Measurements from ENCODE around the gene FAM151A.

Gene FAM151A

DNA sequence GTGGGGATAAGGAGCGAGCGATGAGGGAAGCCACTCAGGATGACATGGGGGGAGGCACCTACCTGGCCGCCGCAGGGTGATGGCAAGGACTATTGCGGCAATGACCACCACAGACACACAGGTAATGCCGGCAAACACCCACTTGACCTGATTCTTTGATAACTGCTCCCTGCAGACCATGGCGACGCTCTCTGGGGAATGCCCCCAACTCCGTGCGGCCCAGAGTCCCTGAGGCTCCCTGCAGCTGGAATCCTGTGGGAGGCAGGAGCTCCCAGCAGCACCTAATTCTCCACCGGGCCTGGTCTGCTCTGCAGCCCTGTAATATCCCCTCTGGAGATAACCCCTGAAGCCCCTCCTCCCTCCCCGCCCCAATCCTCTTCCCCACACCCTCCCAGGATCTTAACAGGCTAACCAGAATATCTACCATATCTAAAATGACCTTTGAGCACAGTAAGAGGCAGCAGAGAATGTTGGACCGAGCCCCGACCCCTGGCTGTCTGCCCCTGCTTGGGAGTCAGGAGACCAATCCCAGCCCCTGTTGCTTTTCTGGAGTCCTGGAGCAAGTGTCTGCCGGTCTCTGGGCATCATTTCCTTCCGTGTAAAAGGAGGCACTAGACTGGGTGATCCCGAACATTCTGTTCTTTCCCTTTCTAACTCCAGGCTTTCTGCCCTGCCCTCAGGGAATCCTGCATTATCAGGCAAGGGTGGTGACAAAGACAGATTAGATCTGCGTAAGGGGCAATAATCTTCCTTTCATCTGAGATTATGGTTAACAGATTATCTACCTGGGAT is at the start of gene FAM151A:
Gene FAM151A, minus strand, starts transcription at position 310 of the 792 bp plus-strand sequence. Its CDS starts 130 bp downstream, at position 180.
- no peak for DNase-seq

DNA sequence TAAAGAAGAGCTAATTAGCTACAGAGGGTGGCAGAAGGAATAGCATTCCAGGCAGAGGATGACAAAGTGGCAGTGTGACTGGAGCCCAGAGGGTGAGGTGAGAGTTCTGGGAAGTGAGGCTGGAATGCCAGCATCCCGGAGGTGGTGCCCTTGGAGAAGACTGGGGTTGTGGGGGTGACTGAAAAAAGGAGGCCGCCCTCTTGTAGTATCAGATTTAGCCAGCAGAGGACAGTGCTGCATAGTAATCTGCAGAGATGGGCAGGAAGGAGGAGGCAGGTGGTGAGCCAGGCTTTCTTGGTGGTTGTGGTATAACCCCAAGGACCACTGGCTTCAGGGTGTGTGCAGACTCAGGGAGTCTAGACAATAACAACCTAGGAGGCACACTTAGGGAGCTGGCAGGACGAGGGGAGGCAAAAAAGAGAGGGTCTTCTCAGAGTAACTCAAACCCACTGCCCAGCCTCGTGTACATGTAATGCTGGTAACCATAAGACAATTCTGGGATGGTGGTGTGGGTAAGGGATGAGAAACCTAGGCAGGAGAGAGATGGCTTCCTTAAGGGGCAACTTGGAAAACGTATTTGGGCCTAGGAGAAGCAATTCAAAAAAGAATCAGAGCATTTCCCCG is 48.8 kb upstream of the FAM151A start:
- DNase-seq = no peak

DNA sequence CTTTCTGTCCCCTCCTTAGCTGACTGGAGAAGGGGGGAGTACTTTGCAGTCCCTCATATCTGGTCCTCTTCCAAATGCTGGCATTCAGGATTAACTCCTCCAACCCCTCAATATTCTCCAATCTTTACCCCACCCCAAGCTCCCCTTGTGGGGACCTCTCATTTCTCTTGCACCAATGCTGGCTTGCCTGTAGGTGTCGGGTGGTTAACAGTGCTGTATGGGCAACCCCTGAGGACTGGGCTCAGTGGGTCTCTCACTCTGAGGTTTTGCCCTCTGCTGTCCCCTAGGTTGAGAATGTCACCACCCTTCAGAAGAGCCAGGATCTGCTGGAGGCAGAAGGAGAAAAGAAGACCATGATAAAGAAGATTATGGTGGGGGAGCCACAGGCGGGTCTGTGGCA is 45.2 kb upstream of the FAM151A start:
- DNase-seq = no peak

DNA sequence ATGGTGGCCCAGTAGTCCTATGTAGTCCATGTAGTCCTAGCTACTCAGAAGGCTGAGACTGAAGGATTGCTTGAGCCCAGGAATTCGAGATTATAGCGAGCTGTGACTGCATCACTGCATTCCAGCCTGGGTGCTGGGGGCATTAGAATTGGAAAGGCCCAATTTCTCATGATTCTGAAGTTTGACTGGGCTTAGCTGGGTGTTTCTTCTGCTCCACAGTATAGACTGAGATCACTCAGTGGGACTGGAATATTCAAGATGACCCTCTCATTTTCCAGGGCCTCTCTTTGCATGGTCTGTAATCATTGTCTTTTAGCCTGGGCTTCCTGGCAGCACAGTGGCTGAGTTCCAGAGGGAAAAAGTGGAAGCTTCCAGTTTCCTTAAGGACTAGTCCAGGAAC is 44.5 kb upstream of the FAM151A start:
- DNase-seq = no peak

DNA sequence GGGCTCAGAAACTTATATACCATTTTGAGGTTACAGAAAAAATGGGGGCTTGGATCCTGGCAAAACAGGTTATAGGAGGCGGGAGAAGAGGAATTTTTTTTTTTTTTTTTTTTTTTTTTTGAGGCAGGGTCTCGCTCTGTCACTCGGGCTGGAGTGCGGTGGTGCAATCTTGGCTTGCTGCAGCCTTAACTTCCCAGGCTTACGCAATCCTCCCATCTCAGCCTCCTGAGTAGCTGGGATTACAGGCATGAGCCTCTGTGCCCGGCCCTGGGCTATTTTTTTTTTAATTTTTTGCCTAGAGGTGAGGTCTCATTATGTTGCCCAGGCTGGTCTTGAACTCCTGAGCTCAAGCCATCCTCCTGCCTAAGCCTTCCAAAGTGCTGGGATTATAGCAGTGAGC is 43.0 kb upstream of the FAM151A start:
- no peak for DNase-seq

DNA sequence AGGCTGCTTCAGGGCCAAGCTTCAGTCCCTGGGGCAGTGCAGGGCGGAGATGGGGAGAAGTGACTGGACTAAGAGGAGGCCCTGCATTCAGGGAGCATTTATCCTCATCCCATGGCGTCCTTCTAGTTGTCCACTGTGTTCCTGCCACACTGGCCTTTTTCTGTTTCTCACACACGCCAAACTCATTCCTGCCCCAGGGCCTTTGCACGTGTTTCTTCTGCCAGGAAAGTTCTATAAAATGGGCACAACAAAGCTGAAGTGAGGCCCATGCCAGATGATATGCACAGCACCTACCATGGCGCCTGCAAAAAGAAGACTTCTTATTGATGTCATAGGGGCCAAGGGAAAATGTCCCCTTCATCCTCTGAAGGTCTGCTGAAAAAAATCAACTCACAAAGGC is 42.5 kb upstream of the FAM151A start:
- no peak for DNase-seq

DNA sequence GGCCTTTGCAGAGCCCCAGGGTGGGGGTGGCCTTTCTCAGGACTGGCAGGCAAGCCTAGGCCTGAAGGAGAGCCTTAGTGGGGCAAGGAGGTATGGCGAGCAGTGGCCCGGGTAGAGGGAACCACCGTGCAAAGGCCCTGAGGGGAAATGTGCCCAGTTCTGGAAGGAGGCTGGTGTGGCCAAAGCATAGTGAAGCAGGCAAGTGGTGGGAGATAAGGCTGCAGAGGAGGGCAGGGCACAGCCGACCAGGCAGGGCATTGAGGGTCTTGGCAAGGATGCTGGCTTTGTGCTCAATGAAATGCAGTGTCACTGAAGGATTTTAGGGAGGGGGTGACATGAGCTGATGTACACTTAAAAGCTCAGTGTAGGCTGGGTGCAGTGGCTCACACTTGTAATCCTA is 41.0 kb upstream of the FAM151A start:
- DNase-seq = no peak

DNA sequence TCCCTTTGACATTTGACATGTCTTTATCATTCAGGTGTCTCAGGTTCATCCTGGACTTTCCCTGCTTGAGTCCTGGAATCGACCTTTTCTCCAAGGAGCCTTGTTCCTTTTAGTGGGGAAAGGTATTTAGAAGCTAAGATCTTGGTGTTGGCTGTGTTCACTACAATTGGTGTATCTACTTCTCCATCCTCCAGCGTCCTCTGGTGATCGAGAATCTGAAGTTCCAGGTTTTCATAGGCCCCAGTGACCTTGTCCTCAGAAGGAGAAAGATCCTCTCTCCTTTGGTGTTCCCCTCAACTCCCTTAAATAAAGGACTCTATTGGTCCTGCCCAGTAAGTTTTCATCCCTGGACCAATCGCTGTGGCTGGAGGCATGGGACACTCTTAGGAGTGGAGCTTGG is 40.4 kb upstream of the FAM151A start:
- no peak for DNase-seq

DNA sequence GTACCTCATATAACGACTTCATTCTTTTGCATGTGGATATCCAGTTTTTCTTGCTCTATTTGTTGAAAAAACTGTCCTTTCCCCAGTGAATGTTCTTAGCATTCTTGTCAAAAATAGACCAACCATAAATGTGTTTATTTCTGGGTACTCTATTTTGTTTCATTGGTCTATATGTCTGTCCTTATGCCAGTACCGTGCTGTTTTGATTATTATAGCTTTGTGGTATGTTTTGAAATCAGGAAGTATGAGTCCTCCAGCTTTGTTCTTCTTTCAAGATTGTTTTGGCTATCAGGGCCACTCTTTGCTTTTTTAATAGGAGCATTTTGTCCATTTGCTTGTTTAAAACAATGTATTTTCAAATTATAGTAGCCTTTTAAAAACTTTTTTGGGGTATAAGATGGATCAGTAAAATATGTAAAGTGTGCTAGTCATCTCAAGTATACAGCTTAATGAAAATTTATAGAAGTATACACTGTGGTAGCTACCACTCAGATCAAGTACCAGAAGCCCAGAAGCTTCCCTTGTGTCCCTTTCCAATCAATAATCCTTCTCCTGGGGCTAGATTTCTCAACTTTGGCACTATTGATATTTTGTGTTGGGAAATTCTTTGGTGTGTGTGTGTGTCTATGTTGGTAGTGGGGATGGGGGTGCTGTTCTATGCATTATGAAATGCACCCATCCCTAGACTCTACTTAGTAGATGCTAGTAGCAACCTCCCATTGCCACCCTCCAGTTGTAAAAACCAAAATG is 35.0 kb upstream of the FAM151A start:
- DNase-seq = no peak

DNA sequence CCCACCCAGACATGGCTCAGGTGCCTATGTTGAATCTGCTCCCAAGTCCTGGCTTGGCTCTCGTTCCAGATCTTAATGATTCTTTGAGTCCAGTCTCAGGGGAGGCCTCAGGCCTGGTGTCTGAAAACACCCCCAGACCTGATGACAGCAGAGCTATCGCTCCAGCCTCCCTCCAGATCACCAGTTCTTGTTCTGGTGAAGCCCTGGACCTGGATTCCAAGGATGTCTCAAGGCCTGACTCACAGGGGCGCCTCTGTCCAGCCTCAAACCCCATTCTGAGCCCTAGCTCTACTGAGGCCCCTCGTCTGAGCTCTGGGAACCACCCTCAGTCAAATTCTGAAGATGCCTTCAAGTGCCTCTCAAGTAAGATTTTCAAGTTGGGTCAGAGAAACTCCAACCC is 29.7 kb upstream of the FAM151A start:
- DNase-seq = no peak

DNA sequence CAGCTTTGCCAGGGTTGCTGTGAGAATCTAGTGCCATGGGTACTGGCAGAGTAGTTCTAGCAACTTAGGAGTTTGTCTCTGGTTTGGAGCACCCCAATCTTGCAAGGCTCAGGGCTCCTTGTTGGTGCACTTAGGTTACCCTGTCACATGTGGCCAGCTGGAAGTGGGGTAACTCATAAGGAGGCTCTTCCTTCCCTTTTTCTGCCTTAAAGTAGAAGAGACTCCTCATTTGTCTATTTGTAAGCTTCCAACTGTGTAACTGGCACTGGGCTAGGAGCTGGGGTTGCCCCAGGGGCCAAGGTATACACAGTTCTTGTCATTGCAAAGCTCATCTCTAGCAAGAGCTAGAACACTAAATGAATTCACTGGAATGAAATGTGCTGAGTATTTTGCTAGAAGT is 28.8 kb upstream of the FAM151A start:
- no peak for DNase-seq

DNA sequence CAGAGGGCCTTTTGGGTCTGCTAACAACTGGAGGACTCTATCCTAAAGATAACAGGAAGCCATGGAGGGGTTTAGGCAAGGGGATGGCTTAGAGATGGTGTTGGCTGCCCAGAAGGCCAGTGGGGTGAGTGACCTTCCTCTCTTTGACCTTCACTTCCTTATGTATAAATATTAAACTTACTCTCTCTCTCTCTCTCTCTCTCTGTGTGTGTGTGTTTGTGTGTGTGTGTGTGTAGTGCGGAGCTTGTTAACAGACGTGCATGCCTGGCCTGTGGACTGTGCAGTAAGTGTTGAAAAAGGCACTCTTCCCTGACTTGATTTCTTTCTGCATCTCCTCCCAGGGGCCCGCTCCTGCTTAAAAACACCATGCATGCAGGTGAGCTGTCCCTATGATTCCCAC is 28.3 kb upstream of the FAM151A start:
- no peak for DNase-seq

DNA sequence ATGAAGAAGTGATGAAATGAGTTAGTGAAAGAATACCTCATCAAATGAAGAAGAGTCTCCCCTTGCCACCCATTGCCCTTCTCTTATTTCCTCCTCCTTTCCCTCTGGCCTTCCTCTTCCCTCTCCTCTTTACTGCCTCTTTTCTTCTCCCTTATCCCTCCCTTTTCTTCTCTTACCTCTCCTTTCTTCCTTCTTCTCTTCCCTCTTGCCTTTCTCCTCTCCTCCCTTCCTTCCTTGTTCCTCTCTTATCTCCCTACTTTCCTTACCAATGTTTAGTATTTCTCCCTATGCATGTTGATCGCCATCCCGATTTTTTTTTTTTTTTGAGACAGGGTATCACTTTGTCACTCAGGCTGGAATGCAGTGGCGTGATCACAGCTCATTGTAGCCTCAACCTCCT is 27.1 kb upstream of the FAM151A start:
- no peak for DNase-seq

DNA sequence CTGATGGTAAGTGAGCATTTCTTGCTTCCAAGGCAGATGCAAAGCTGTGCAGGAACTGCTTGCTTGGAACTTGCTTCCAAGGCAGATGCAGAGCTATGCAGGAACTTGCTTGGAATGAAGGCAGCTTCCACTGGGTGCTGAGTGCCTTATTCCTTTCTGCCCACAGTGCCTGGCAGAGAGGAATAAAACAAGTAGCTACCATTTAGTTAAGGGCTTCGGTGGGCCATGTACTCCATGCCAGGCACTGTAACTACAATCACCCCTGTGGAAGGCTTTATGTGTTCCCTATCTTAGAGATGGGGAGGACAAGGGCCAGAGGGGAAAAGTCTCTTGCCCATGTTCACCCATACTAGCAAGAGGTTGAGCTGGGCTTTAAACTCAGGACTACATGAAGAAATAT is 26.6 kb upstream of the FAM151A start:
- no peak for DNase-seq

DNA sequence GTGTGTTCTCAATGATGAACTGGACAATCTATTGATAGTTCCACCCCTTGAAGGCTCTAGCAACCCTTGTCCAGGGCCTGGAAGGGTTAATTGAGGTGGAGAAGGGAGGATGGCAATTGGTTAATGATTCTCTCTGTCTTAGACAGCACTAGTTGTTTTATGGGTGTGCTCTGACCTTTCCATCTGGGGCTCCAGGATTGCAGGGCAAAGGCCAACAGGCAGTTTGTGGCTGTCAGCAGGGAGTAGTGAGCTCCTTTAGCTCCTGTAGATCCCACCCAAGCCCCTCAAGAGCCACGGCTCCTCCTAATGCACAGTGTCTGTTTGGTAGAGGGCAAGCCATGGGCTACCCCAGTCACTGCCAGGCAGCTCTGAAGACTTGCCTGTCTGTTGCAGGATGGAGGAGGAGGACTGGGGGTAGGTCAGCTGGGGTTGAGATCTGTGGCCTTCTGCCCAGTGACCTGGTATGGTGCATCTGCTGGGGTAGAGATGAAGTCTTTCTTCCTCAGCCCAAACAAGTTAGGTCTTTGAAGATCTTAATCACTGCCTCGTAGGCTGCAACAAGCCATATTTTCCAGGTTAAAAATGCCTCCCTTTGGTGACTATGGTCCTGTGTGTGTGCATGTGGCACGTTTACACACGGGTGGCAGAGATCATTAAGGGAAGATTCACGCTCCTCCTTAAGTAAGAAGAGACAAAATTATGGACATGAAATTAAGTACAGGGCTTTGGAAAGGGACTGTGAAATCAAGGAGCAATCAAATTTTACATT is 26.0 kb upstream of the FAM151A start:
- no peak for DNase-seq

DNA sequence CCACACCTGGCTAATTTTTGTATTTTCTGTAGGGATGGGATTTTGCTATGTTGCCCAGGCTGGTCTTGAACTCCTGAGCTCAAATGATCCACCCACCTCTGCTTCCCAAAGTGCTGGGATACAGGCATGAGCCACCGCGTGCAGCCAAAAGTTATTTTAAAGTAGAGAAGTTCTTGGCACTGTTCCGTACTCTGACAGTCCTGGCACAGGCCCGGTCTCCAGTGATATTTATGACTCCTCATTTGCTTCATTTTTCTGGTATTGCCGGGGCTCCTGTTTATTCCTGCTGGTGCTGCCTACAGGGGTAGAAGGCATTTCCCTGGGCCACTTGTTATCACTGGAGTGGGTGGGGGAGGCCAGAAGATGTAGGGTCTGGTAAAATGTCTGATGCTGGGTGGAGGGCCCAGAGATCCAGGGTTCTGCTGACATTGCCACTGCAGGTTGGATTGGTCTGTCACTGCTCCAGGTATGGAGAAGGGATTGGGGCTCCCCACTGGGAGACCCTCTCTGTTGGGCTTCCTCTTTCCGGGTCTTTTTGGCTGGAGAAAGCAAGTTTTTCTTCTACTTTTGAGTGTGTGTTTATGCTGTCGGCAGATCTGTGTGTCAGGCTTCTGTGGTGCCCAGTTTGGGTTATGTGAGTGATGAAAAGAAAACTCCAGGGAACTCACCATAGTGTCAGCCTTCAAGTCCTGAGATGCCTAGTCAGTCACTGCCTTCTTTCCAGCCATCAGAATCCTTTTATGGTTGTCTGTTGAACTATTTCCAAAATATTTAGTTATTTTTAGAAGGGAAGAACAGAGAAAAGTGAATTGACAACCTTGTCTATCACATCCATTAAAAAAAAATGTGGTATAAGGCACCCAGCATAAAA is 22.7 kb upstream of the FAM151A start:
- DNase-seq = no peak

DNA sequence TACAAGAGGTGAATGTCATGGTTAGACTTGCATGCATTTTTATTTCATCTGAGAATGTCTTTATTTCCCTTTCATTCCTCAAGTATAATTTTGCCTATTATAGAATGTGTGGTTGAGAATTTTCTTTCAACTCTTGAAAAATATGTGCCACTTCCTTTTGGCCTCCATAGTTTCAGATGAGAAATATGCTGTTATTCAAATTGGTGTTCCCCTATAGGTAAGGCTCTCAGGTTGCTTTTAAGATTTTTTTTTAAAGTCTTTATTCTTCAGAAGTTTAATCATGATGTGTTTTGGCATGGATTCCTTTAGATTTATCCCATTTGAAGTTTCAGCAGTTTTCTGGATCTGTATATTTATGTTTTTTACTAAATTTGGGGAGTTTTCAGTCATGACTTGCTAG is 20.4 kb upstream of the FAM151A start:
- DNase-seq = no peak

DNA sequence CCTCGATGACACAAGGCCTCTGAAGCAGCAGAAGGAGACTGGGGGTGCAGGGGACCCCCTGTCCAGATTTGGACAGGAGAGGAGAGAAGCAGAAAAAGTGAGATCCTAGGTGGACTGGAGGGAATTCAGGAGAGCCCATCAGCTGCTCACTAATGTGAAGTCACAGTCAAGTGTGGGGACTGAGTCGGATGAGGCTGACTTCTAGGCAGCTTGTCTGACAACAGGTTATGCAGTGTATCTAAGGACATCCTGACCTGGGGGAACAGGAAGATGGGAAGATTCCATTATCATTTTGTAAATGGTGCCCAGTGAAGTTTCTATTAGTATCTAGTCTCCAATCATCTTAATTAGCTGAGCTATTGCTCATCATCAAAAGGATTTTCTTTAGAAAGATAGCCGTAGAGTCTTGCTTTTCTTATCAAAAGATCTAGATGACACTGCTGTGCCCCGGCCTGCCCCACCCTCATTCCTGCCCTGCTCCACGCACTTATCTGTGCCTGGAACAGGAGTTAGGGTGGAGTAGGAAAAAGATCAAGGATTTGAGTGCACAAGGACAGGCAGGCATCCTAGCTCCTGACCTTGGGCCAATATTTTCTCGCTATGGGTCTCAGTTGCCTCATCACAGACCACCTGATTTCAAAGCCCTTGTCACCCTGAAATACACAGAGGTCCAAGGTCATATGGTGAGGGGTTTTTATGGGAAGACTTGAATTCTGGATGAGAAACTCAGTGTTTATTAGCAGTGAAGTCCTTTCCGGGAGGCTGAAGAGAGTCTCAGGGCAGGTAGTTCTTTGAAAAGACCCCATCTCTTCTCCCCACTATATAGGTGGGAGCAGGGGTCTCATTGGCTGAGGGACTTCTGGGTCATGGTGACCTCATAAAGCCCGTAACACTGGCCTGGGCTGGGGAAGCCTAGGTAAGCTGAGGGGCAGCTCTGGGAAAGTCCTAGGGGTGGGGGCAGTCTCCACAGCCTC is 17.8 kb upstream of the FAM151A start, which contains the start of gene MROH7:
Gene MROH7, plus strand, starts transcription at position 924 of the 974 bp plus-strand sequence. CDS start 11,141 bp downstream, outside the sequence.
- DNase-seq = no peak

DNA sequence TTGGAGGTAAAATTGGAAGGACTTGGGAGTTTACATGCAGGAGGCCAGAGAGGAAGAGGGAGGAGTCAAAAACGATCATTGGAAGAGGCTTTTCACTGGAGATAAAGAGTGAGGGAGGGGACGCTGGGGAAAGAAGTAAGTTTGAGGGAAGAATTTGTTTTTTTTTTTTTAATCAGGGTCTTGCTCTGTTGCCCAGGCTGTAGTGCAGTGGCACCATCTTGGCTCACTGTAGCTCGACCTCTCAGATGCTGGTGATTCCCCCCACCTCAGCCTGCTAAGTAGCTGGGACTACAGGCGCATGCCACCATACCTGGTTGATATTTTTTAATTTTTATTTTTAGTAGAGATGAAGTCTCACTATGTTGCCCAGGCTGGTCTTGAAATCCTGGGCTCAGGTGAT is 17.0 kb upstream of the FAM151A start:
- no peak for DNase-seq
